ENCODE data around the gene SEPTIN3.

DNA sequence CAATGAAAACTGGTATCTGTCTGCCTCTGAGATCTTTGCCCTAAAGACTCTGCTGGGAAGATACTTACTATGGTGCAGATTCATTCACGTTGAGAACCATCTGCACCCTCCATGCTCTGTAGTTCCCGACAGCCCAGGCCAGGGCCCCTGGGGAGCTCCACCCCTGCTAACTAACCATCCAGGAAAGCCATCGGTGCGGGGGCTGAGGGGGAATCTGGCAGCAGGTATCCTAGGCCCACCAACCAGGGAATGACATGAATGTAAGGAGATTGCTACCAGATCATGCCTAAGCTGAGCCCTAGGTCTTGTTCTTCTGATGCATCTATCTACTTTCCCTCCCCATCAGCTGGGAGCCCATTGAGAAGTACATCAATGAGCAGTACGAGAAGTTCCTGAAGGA lies 18.0 kb downstream of the SEPTIN3 start:
- TF ChIP-seq, protein P1, sequence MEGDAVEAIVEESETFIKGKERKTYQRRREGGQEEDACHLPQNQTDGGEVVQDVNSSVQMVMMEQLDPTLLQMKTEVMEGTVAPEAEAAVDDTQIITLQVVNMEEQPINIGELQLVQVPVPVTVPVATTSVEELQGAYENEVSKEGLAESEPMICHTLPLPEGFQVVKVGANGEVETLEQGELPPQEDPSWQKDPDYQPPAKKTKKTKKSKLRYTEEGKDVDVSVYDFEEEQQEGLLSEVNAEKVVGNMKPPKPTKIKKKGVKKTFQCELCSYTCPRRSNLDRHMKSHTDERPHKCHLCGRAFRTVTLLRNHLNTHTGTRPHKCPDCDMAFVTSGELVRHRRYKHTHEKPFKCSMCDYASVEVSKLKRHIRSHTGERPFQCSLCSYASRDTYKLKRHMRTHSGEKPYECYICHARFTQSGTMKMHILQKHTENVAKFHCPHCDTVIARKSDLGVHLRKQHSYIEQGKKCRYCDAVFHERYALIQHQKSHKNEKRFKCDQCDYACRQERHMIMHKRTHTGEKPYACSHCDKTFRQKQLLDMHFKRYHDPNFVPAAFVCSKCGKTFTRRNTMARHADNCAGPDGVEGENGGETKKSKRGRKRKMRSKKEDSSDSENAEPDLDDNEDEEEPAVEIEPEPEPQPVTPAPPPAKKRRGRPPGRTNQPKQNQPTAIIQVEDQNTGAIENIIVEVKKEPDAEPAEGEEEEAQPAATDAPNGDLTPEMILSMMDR (IDR thresholded peaks at IDR 0.05): no peak
- no peak for TF ChIP-seq POLR2A (IDR thresholded peaks at IDR 0.05)
